Kidney (tissue), 14 donors: Measurements from ENCODE around the gene ERBIN. TPM values are rescaled to one million over a fixed set of nuclear protein-coding genes. Genes with fewer than 3 reads are reported as not detected.

Experiments
- DNase-seq, 5 donors: peaks; one replicate each; pipeline ENCODE4 v3.0.0-alpha.2; 2013 to 2020
- FAIRE-seq: peaks from 2 replicates; lab custom pipeline; 2012; peaks lifted over from hg19 to GRCh38; lab: Jason Lieb, UNC
- H3K27ac ChIP-seq, 2 donors: one replicate each; pipeline ENCODE4 v1.7.0; 2013; ENCODE audit warnings: low read depth in 2 of 2, low read length in 2 of 2, inconsistent platforms in 1 of 2
- H3K27me3 ChIP-seq: one replicate; pipeline ENCODE4 v1.7.1; 2013; ENCODE audit warnings: low read length, inconsistent platforms; ENCODE audit not compliant: control insufficient read depth, insufficient read depth
- H3K36me3 ChIP-seq, 3 donors: one replicate each; pipeline versions ENCODE4 v1.7.0 to v1.7.1; 2013; ENCODE audit warnings: low read length in 3 of 3, control low read depth in 1 of 3, inconsistent platforms in 1 of 3; ENCODE audit not compliant: insufficient read depth in 3 of 3, control insufficient read depth in 2 of 3
- H3K4me1 ChIP-seq, 3 donors: one replicate each; pipeline versions ENCODE4 v1.7.0 to v1.7.1; 2013; ENCODE audit warnings: low read length in 3 of 3, inconsistent platforms in 1 of 3, low read depth in 1 of 3; ENCODE audit not compliant: control insufficient read depth in 2 of 3, insufficient read depth in 2 of 3
- H3K4me3 ChIP-seq, 3 donors: one replicate each; pipeline versions ENCODE4 v1.7.0 to v1.8.1; 2013; ENCODE audit warnings: low read length in 3 of 3, control low read depth in 1 of 3, inconsistent platforms in 1 of 3
- H3K9ac ChIP-seq, 3 donors: one replicate each; pipeline versions ENCODE4 v1.7.0 to v1.7.1; 2013; ENCODE audit warnings: low read length in 3 of 3, control low read depth in 1 of 3, inconsistent platforms in 1 of 3
- H3K9me3 ChIP-seq, 3 donors: one replicate each; pipeline versions ENCODE4 v1.7.0 to v1.7.1; 2013; ENCODE audit warnings: low read length in 3 of 3, control low read depth in 1 of 3, inconsistent platforms in 1 of 3; ENCODE audit not compliant: control insufficient read depth in 2 of 3, insufficient read depth in 1 of 3
- intact Hi-C: fragments of 100-400 bp; cut with DNase I; formaldehyde crosslinking; loops from one replicate; pipeline ENCODE4 v1.11.1; 2022
- polyA plus RNA-seq: library from polyadenylated mRNA; stranded (reverse); fragments of 350-450 nt; fragmentation: Illumina TruSeq; extraction: RNeasy Lipid Tissue Mini Kit (QIAGEN cat#74804); gene quantifications from one replicate; pipeline ENCODE4 v1.2.3, GENCODE V29; 2014; ENCODE audit warnings: low read depth, low replicate concordance; ENCODE audit not compliant: insufficient read depth
- total RNA-seq: library from RNA; stranded (reverse); fragmentation: NEBNext Ultra II Directional; extraction: Animal tissue kit (Norgen Biotek cat#: 25700); gene quantifications from one replicate; pipeline ENCODE4 v1.2.1, GENCODE V29; 2021
- TF ChIP-seq, protein P1 (sequence below): IDR thresholded peaks from 3 replicates; pipeline ENCODE4 v1.5.1; 2012; ENCODE audit warnings: mild to moderate bottlenecking, moderate library complexity, borderline replicate concordance; ENCODE audit not compliant: insufficient read depth; ENCODE audit errors: extremely low read depth
- donor health status: control.
- donor health status: control.
- donor health status: control.
- donor health status: control.
- donor health status: control.
- donor health status: DM: yes; HTN: yes; CAD: no.
- donor health status: Normal renal cell carcinoma (clear cell type).

ERBIN gene
- total and polyA plus RNA-seq, 2 donors from 2014 or later, result 14.3 to 85.1 TPM

DNA sequence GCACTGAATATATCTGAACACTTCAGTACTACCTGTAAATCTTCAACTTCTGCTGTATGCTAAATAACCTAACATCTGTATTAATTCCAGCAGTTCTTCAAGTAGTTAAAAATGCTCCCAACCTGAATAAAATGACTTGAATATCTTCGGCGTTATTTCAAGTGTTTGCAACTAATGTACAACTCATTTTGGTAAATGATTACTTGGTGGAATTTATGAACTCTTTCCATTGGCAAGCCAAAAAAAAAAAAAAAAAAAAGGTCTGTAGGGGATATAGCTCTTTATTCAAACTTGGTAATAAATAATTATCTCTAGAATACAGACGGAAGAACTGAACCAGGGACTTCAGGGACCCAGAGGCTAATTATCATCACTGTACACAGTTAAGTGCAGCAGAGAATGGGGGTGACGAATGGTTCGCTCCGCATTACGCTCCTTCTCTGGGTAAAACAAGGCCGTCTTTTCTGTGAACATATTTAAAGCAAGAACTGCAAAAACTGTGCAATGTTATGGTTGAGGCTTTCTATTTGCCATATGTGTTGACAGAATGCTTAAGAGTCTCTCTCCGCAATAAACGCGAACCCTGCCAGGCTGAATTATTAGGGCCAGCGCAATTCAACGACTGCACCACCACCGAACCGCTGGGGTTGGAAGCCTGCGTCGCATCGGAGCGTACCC is 1.9 kb upstream of the ERBIN start:
- peak overlapping the region; percentile 96 to 98 for H3K27ac ChIP-seq
- H3K4me1 ChIP-seq, result peaks cover 0 to 11% (median 4%) of the 10 kb centered on the region in 3 donors
- H3K4me3 ChIP-seq, result peak overlapping the region; percentile 71 to 81 (median 77)
- TF ChIP-seq, protein P1, sequence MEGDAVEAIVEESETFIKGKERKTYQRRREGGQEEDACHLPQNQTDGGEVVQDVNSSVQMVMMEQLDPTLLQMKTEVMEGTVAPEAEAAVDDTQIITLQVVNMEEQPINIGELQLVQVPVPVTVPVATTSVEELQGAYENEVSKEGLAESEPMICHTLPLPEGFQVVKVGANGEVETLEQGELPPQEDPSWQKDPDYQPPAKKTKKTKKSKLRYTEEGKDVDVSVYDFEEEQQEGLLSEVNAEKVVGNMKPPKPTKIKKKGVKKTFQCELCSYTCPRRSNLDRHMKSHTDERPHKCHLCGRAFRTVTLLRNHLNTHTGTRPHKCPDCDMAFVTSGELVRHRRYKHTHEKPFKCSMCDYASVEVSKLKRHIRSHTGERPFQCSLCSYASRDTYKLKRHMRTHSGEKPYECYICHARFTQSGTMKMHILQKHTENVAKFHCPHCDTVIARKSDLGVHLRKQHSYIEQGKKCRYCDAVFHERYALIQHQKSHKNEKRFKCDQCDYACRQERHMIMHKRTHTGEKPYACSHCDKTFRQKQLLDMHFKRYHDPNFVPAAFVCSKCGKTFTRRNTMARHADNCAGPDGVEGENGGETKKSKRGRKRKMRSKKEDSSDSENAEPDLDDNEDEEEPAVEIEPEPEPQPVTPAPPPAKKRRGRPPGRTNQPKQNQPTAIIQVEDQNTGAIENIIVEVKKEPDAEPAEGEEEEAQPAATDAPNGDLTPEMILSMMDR, result no peak
- H3K9ac ChIP-seq, result peak overlapping the region; percentile 59 to 89 (median 59)
- no peak for DNase-seq
- FAIRE-seq, result peak; percentile 47
- intact Hi-C loops, result no loop called here
- H3K9me3 ChIP-seq, result no peaks in the 10 kb centered on the region
- H3K36me3 ChIP-seq, result no peaks in the 10 kb centered on the region
- no peaks in the 10 kb centered on the region for H3K27me3 ChIP-seq

DNA sequence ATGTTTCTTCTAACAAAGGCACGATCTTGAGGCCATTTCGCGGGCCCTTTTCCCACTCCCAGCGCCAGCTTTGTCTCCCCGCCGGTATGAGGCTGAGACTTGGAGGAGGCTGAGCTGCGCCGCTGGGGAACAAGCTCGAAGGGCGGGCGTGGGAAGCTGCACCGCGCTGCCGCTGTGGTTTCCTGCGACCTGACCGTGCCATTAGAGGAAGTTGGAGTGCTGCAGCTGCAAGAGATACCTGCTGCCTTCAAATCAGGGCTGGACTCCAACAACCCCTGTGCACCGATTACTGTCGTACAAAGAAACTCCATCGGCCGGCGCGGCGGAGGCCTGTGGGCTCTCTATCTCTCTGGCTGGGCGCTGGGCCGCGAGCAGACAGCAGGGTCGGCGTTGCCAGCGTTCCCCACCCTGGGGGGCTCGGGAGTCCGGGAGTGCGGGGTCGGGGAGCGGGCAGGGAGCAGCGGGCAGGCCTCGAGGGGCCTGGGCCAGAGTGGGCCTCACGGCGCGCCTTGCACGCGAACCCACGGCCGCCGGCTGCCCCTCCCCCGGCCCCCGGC is 1.3 kb upstream of the ERBIN start:
- TF ChIP-seq, protein P1, result no peak
- Histone ChIP-seq H3K36me3 (no peaks in the 10 kb centered on the region), H3K4me3 (peak overlapping the region; percentile 71 to 81 (median 77)), H3K27me3 (no peaks in the 10 kb centered on the region), H3K27ac (peak overlapping the region; percentile 96 to 98), H3K9me3 (no peaks in the 10 kb centered on the region), H3K4me1 (peaks cover 0 to 11% (median 4%) of the 10 kb centered on the region in 3 donors), H3K9ac (peak overlapping the region; percentile 59 to 89 (median 59))
- FAIRE-seq (no peak), DNase-seq (peak in 3 of 5 donors; percentile 79 to 94 (median 86))
- intact Hi-C loops, result no loop called here

DNA sequence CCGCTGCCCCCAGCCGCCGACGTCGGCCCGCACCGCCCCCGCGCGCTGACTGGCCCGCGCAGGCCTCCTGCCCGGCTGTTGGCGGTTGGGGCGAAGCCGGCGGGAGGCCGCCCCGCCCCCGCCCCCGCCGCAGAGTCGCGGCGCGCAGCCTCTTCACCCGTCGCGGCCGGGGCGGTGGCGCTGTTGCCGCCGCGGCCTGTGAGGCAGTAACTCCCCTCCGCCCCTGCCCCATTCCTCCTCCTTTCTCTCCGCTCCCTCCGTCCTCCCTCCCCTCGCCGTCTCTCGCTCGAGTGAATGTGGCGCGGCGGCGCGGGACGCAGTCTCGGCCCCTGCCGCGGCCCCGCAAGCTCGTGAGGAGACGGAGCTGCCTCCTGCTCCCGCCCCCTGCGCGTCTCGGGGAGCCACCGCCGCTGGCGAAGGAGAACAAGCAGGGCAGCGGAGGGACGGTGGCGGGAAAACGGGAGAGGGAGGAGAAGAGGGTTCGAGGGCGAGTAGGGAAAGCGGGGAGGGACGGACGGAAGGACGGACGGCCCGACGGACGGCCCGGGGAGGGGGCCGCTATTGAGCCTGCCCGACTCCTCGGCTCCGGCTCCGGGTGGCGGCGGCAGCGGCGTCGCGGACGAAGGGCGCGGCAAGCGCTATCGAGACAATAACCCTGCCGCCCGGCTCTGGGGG is 637 bp upstream of the ERBIN start:
- intact Hi-C loops, result no loop called here
- peak in 4 of 5 donors; percentile 93 to 98 (median 96) for DNase-seq
- TF ChIP-seq, protein P1, result peak; percentile 21
- H3K4me1 ChIP-seq, result peaks cover 0 to 11% (median 4%) of the 10 kb centered on the region in 3 donors
- H3K9ac ChIP-seq, result peak overlapping the region; percentile 39 to 98 (median 93)
- no peak for FAIRE-seq
- no peaks in the 10 kb centered on the region for H3K36me3 ChIP-seq
- no peaks in the 10 kb centered on the region for H3K9me3 ChIP-seq
- no peaks in the 10 kb centered on the region for H3K27me3 ChIP-seq
- H3K27ac ChIP-seq, result peak overlapping the region; percentile 100
- H3K4me3 ChIP-seq, result peak overlapping the region; percentile 65 to 83 (median 74)
